NCI-H2171 treated with DMSO at 0.1 percent for 48 hours (cell line): ENCODE data around the gene PIM1.

Experiments
- DNase-seq: peaks from one replicate; lab custom pipeline; 2025; lab: John Stamatoyannopoulos, UW

PIM1 gene

DNA sequence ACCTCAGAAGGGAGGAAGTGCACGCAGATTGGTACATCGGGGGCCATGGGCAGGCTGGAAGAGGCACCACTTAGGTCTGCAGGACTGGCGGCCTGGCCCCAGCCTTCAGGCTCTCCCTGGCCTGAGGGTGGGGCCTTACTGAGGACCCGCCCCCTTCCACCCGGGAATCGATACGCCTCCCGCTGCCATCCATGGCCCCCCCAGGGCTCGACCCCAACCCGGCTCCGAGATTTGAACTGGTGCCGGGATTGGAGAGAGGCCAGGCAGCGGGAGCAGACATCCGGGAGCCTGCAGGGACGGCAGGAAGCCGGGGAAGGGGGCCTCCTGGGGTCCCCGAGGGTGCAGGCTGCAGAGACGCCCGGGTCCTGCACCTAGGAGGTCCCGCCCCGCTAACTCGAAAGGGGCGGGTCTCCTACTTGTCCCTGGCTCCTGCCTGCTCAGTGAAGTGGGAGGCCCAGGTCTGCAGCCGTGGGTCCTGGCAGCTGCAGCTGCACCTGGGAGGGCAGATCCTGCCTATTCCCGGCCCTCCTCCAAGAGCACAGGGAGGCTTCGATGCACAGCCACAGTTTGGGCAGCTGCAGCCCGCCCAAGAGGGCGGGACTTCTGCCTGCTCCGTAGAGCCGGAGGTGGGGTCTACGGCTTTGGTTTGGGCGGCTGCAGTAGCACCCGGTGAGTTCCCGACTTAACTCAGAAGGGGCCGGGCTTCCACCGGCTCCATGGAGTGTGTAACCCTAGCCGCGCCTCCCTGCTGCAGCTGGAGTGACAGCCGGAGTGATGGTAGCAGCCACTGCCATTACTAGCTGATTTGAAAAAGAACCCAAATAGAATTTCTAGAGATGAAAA, 52.4 kb downstream of the PIM1 start:
- DNase-seq = peak; percentile 98

DNA sequence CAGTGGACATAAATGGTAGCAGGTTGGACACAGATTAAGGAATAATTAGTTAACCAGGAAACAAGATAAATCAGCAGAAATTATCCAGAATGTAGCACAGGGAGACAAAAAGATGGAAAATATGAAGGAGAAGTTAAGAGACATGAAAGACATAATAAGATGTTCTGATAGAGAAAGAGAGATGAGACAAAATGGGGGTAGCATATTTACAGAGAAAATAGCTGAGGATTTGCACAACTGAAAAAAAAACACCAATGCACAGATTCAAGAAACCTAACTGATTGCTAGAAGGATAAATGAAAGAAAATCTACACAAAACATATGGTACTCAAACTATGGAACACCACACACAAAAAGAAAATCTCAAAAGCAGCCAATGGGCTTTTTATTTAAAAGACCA, 53.0 kb downstream of the PIM1 start:
- peak; percentile 42 for DNase-seq
